OCI-LY3 (cell line): Measurements from ENCODE around the gene BCDIN3D.

Source experiments
- CTCF ChIP-seq: fragments of 200-600, 300-600 bp; sonication (generic); IDR thresholded peaks from 2 replicates; pipeline ENCODE4 v1.5.1; 2014; ENCODE audit warnings: antibody characterized with exemption, low read length, low read depth
- EZH2phosphoT487 ChIP-seq: fragments of 200-600 bp; shearing (Covaris generic); IDR thresholded peaks from 2 replicates; pipeline ENCODE4 v1.6.1; 2018; ENCODE audit warnings: antibody characterized with exemption, mixed run types, low read depth

GRCh38 chr12:49793620-49794019 lies 49.3 kb downstream of the BCDIN3D start:
- TF ChIP-seq CTCF (no peak), EZH2phosphoT487 (no peak)
